Dedifferentiated amniotic fluid mesenchymal stem cell (primary cell): ENCODE results near the gene SH3BGRL.
A peak's percentile ranks its signal among the peaks of the same experiment; 100 is the strongest.

Experiments
- DNase-seq: peaks from one replicate; pipeline ENCODE4 v3.0.0-alpha.2; 2016; ENCODE audit errors: extremely low spot score

SH3BGRL gene

DNA sequence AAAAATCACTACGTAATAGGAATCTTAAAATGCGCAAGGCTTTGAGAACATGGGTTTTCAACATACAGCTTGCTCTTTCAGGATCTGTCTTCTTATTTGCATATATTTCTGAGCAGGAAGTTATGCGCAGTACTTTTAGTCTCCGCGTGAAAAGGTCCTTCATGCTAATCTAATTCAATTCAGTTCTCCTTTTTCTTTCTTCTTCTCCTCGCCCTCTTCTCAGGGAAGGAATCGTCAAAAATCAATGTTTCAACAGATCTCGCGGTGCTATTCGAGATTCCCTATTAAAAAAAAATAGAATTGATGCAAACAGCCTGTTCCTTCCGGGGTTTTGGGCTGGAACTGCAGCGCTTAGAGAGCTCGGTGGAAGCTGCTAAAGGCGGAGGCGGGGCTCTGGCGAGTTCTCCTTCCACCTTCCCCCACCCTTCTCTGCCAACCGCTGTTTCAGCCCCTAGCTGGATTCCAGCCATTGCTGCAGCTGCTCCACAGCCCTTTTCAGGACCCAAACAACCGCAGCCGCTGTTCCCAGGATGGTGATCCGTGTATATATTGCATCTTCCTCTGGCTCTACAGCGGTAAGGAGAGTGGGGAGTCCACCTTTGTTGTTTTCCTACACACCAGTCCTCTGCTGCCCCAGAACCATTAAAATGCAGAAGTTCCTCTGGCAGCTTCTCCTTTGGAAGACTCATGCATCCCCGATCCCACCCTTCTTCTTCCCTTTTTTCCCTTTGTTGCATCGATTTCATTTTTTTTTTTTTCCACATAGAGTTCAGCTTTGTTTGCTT, at the start of gene SH3BGRL, which contains the start of gene HMGN5:
Gene SH3BGRL (plus strand): TSS at position 432 of the 785 bp plus-strand sequence. CDS start 99 bp downstream, at position 531.
Gene HMGN5 (minus strand): TSS at position 243 of the 785 bp plus-strand sequence. CDS start 80,364 bp downstream, outside the sequence.
- peak; percentile 87 for DNase-seq

GRCh38 chrX:81168391-81168790, 33.5 kb upstream of the SH3BGRL start:
- DNase-seq = no peak

DNA sequence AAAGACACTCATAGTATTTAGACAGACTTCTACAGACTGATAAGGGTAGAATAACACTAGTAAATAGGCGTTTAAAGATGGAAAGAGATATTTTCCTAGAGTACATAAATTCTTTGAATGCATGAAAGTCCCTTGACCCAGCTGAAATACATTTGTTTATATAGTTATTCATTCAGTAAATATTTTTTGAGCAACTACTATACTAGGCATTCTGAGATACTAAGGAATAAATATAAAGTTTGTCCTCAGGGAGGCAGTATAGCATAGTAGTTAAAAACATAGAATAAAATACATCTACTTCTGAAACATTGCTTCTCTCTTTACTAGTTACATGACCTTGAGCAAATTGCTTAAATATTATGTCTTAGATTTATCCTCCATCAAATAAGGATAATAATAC, 27.6 kb upstream of the SH3BGRL start:
- peak; percentile 41 for DNase-seq

DNA sequence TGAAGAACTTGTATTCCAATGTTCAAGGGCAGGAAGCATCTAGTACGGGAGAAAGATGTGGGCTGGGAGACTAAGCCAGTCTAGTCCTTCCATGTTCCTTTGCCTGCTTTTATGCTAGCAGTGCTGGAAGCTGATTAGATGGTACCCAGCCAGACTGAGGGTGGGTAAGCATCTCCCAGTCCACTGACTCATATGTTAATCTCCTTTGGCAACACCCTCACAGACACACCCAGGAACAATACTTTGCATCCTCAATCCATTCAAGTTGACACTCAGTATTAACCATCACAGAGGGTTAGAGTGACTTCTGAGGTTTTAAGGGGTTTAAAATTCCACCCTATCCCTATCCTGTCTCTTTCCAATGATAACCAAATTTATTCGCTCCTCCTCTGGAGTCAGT, 6.6 kb upstream of the SH3BGRL start:
- no peak for DNase-seq

DNA sequence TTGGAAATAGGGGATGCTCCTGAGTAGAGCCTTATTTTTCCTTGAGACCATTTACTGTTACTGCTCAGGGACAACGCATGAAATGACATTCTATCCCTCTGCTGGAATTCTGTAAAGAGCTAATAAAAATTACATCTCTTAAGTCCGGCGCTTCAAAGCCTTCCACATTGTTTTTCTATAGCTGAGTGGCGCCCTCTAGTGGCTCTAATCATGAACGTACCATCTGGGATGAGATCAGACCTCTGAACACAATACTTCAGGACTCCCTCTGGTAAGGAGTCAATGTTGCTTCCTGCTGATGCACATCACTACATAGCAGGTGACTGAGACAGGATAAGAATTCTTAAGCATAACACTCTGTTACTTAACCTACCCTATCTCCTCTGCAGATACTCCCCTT, 6.2 kb upstream of the SH3BGRL start:
- DNase-seq = peak; percentile 44

DNA sequence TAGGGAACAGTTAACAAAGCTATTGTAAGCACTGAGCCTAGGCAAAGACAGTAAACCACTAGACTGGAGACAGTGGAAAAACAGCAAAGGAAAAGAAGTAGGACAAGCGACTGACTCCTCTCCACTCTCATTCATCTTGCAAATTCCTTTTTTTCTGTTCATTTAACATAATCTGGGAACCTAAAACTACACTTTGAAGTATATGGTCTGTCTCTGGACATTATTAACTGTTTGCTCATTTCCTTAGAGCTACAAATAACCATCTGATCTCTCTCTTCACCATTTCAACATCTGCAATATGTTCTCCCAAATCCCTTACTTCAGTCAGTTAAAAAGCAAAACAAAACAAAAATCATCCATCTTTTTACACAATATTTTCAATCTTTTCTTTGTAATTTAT, 831 bp upstream of the SH3BGRL start:
- DNase-seq = no peak

DNA sequence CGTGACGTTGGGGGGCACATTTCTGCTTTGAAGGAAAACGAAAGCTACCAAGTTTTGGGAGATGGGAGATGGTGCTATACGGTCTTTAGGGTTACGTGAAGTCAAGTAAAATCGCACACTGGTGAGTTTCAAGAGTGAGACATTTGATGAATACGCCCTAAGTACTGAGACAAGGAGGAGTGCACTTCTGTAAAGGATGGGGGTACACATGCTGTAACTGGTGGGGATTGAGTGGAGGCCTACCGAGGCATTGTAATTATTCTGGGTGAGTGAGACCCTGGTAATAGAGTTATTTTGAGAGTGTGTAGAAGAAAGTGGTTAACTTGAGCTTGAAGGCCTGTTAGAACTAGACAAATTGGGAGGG, 536 bp downstream of the SH3BGRL start:
- peak; percentile 20 for DNase-seq

GRCh38 chrX:81202943-81203342, 1.0 kb downstream of the SH3BGRL start:
- DNase-seq = no peak

DNA sequence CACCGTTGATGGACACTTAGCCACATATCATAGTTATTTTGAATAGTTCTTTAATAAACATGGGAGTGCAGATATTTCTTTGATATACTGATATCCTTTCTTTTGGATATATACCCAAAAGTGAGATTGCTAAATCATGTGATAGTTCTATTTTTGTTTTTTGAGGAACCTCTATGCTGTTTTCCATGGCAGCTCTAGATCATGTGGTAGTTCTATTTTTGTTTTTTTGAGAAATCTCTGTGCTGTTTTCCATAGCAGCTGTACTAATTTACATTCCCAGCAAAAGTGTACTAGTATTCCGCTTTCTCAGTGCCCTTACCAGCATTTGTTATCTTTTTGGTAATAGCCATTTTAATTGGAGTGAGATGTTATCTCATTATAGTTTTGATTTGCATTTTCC, 3.6 kb downstream of the SH3BGRL start:
- no peak for DNase-seq

DNA sequence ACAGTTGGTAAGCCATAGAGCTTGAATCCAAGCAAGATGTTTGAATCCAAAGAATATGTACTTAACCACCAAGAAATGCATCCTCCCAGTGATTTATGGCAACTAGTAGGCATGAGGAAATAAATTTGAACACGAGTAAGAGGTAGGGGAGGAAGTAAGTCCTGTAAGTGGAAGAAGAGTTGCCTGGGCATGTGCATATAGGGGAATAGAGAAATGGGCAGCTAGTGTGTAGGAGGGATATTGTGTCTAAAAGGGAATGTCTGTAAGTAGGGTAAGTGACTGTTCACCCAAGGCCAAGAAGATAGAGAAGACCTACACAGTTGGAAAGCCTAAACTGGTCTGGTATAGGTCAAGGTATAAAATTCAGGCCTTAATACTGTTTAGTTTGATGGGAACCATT, 4.6 kb downstream of the SH3BGRL start:
- no peak for DNase-seq

DNA sequence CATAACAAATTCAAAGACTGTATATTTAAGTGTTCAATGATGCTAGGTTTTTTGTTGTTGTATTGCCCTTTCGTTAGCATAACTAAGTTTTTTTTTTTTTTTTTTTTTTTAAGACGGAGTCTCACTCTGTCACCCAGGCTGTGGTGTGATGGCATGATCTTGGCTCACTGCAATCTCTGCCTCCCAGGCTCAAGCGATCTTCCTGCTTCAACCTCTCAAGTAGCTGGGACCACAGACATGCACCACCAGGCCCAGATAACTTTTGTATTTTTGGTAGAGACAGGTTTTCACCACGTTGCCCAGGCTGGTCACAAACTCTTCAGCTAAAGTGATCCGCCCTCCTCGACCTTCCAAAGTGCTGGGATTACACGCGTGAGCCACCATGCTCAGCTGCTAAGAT, 7.0 kb downstream of the SH3BGRL start:
- DNase-seq = no peak

DNA sequence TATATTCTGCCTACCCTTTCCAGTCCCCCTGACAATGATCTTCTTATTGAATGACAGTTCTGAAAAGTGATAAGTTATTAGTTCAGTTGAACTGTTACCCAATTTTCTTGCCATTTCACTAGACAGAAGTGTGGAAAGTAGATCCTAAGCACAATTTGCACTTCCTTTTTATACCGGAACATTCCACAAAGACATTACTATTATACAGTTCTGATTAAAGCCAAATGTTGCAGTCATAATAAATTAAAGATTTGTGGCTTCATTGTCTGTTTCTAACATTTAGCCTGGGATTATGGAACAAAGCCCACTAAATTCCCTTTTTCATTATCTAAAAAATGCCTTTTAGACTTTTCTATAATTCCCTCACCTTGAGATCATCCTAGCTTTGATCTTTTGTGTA, 13.8 kb downstream of the SH3BGRL start:
- DNase-seq = no peak

DNA sequence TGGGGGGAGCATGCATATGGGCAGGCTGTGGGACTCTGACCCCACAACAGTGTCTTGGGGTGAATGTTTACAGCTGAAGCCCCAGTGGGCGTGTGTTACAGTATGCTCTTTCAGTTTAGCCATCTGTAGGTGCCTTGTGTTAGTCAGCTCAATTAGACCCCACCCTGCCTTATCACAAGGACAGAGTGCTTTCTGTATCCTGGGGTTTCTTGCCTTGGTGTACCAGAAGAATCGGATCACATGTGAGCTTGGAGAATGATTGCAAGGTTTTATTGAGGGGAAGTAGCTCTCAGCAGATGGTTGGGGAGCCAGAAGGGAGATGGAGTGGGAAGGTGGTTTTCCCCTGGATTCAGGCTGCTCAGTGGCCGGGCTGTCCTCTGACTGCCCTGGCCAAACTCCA, 27.3 kb downstream of the SH3BGRL start:
- DNase-seq = no peak

DNA sequence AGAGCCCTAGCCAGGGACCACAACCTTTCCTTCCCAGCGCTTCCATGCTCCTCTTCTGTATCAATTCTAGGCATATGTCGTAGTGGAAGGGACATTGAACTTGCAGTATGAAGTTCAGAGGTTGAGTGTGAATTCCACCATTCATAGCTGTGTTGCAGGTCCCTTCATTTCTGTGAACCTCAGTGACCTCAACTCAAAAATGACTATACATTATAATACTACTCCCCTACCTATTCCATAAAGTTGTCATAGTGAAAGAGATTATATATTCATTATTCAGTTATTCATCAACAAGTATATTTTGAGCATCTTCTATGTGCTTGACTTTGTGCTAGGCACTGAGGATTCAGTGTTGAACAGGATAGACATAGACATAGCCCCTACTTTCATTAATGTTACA, 28.0 kb downstream of the SH3BGRL start:
- no peak for DNase-seq

DNA sequence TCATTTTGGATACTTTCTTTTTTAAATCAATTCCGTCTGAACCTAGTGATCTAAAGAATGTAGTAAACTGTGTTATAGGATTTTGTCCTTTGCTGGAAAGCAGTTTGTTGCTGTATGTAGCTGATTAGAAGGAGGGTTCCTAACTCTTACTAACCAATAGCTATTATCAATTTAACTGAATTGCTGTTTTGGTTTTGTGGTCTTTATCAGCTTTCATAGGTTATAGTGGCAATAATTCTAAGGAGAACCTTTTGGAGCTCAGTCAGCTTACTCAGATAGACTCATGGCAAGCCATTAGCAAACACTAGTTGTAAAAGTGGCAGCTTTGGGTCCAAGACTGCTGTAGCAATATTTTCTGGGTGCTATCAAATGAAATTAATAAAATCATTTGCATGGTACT, 29.6 kb downstream of the SH3BGRL start:
- DNase-seq = no peak

DNA sequence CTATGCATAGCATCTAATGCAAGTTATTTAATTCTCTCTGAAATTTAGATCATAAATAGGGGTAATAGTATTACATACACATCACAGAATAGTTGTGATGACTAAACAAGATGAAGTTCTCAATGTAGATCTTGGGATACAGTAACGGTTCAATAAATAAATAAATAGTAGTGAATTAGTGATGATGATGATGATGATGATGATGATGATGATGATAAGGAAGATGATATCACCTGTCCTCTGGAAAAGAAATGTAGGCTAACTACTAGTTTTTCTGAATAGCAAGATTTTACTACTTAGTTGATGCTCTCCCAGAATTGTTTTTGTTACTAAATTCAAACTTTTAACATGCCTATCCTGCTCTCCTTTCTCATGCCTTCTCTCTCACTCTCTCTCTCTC, 30.3 kb downstream of the SH3BGRL start:
- no peak for DNase-seq

GRCh38 chrX:81237516-81237915, 35.6 kb downstream of the SH3BGRL start:
- no peak for DNase-seq

DNA sequence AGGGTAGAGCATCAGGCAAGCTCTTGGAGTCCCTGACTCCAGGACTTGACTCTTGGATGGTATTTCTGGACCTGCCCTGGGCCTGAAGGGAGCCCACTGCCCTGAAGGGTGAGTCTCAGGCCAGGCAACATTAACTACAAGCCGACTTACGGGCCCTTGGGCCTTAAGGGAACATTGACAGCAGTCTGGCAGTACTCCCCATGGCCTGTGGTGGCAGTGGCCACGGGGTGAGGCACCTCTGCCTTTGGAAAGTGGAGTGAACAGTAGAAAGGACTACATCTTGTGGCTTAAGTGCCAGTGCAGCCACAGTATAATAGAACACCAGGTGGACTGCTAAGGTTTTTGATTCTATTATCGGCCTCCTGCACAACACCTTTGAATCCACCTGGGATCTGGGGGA, 36.3 kb downstream of the SH3BGRL start:
- DNase-seq = no peak

DNA sequence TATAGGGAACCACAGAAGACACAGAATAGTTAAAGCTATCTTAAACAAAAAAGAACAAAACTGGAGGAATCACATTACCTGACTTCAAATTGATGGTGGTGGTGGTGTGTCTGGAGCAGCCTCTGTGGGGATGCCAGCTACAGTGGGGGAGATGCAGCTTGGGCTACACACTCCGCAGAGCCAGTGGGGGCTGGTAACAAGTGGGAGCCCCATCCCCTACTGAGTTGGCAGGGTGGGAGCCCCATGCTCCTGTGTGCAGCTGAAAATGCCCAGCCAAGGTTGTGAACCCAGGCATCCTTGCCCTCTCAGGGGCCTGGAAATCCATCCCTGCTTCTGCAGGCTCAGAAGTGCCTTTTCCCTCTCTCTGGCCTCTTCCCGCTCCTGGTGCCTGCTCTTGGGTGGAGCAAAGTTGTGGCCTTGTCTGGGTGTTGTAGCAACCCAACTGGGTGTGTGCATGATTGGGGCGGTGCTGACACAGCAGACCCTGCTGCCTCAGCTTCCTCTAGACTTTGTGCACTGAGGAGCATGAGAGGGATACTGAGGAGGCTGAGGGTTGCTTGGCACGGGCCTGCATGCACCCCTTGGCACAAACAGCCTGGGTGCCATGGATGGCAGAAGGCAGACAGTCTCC, 38.9 kb downstream of the SH3BGRL start:
- DNase-seq = no peak

- no peak for DNase-seq
Observed at GRCh38 chrX:81241753-81242152, 39.9 kb downstream of the SH3BGRL start.

DNA sequence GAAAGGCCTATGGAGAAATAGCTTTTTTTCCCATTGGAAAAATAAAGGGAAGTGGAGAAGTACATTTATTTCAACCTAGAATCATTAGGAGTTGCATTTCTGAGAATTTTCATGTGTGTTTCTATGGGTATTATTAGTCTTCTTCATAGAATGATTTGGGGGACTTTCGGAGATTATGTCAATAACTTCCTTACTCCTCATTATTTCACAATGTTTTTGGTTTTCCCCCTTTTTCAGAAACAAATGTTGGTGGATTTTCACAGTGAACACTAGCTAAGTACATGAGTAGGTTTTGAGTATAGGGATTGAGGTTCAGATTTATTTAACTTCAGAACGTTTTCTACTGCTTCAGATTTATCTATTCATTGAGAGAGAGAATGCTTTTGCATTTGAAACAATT, 54.0 kb downstream of the SH3BGRL start:
- no peak for DNase-seq

- DNase-seq = no peak
Observed at GRCh38 chrX:81257817-81258216, 55.9 kb downstream of the SH3BGRL start.

DNA sequence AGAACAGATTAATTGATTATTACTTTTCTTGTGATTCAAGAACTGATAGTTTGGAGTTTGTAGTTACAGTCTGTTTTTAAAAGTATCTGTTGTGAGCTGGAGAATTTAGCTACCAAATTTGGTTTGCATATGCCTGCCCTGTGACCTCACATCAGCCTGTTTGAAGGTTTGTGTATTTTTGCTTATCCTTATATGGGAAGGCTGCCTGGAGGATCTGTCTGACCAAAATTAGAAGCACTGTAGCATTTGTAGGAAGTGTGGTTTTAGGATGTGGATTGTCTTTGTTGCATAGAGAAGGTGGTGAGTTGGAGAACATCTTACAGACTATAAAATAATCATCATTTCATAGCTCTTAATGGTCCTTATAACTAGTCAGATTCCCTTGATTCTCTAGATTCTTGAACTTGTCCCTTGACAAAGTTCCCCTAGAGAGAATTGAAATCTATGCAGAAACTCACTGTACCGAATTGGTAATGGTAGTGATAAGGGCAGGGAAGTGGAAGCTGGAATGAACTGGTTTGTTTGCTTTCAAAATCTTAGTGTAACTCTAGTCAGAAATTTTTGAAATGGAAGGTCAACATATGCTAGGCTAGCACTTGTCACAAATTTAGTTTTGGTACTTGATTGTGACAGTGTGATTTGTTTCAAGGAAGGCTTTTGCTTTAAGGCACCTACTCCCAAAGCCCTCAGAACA, 57.3 kb downstream of the SH3BGRL start:
- DNase-seq = no peak
